Measurements from ENCODE around the gene TEKT2.

The TEKT2 gene

GRCh38 chr1:36055706-36056105, 28.2 kb upstream of the TEKT2 start:
- in situ Hi-C loops (cut with HindIII; ENCODE audit: low sequenced_read_pairs) = no loop called here
- TF ChIP-seq CTCF (IDR thresholded peaks at IDR 0.05; ENCODE audit: low read depth, low read length, missing control alignments) = no peak
- DNase-seq (ENCODE audit: low read depth) = no peak
- no peak overlapping the region for H3K4me3 ChIP-seq (ENCODE audit: low read depth, low read length)

GRCh38 chr1:36062315-36062714, 21.6 kb upstream of the TEKT2 start:
- H3K4me3 ChIP-seq (ENCODE audit: low read depth, low read length) = no peak overlapping the region
- in situ Hi-C loops (cut with HindIII; ENCODE audit: low sequenced_read_pairs) = no loop called here
- no peak for TF ChIP-seq CTCF (IDR thresholded peaks at IDR 0.05; ENCODE audit: low read depth, low read length, missing control alignments)
- DNase-seq (ENCODE audit: low read depth) = no peak

GRCh38 chr1:36067871-36068270, 16.0 kb upstream of the TEKT2 start:
- no peak for DNase-seq (ENCODE audit: low read depth)
- TF ChIP-seq CTCF (IDR thresholded peaks at IDR 0.05; ENCODE audit: low read depth, low read length, missing control alignments) = no peak
- in situ Hi-C loops (cut with HindIII; ENCODE audit: low sequenced_read_pairs) = no loop called here
- H3K4me3 ChIP-seq (ENCODE audit: low read depth, low read length) = no peak overlapping the region

- no peak overlapping the region for H3K4me3 ChIP-seq (ENCODE audit: low read depth, low read length)
- TF ChIP-seq CTCF (IDR thresholded peaks at IDR 0.05; ENCODE audit: low read depth, low read length, missing control alignments) = no peak
- in situ Hi-C loops (cut with HindIII; ENCODE audit: low sequenced_read_pairs) = no loop called here
- DNase-seq (ENCODE audit: low read depth) = no peak
These were observed 15.0 kb upstream of the TEKT2 start for GRCh38 chr1:36068866-36069265.

GRCh38 chr1:36070349-36070748, 13.5 kb upstream of the TEKT2 start:
- in situ Hi-C loops (cut with HindIII; ENCODE audit: low sequenced_read_pairs) = no loop called here
- no peak for DNase-seq (ENCODE audit: low read depth)
- H3K4me3 ChIP-seq (ENCODE audit: low read depth, low read length) = no peak overlapping the region
- no peak for TF ChIP-seq CTCF (IDR thresholded peaks at IDR 0.05; ENCODE audit: low read depth, low read length, missing control alignments)

GRCh38 chr1:36076979-36077573, 6.8 kb upstream of the TEKT2 start:
- TF ChIP-seq CTCF (IDR thresholded peaks at IDR 0.05; ENCODE audit: low read depth, low read length, missing control alignments) = no peak
- DNase-seq (ENCODE audit: low read depth) = no peak
- in situ Hi-C loops (cut with HindIII; ENCODE audit: low sequenced_read_pairs) = no loop called here
- H3K4me3 ChIP-seq (ENCODE audit: low read depth, low read length) = no peak overlapping the region
